ENCODE results near the gene MS4A10. TPM values are rescaled to one million over a fixed set of nuclear protein-coding genes. Genes with fewer than 3 reads are reported as not detected.

Gene MS4A10
- total RNA-seq, 3 donors from 2014 or later (not counting 1 experiment from before 2014, with no cell fraction given): not detected

DNA sequence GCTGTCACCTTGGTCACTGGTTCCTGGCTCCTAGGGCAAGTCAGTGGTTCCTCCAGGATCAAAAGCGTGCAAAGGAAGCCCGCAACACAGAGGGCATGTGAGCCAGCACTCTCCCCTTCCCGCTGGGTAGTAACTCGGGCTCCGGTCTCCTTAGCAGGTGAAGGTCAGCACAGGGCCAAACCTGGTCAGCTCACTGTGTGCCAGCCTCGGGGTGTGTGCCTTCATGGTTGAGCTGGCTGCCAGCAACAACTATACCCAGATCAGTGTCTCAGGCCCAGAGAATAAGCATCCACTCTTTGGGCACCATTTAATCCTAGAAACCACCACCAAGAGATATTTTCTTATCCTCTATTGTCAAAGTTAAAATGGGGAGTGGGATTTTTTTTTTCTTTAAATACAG is 40.7 kb downstream of the MS4A10 start:
- WGBS (ENCODE audit: insufficient coverage): 74% methylated on average over 6 of the region's 6 CpGs
- Mint-ChIP-seq H3K36me3 (no peaks in the 10 kb centered on the region), H3K27me3 (ENCODE audit: low read depth in 2 of 2) (peaks cover 0 to 7% of the 10 kb centered on the region in 2 donors), H3K27ac (no peak overlapping the region), H3K4me3 (no peak overlapping the region), H3K9me3 (no peaks in the 10 kb centered on the region), H3K4me1 (peaks cover 0 to 2% of the 10 kb centered on the region in 2 donors)
- DNase-seq (no peak), ATAC-seq (no peak)
- Histone ChIP-seq H3K27me3 (ENCODE audit: control insufficient read depth, insufficient read depth, low read length) (no peaks in the 10 kb centered on the region), H3K4me1 (ENCODE audit: control insufficient read depth, insufficient read depth, low read length) (peaks cover 3% of the 10 kb centered on the region), H3K36me3 (ENCODE audit: control insufficient read depth, insufficient read depth, low read length) (no peaks in the 10 kb centered on the region), H3K27ac (ENCODE audit: low read length) (no peak overlapping the region), H3K9me3 (ENCODE audit: control insufficient read depth, insufficient read depth, low read length) (no peaks in the 10 kb centered on the region), H3K4me3 (ENCODE audit: low read length) (no peak overlapping the region)
- TF ChIP-seq, protein P1, sequence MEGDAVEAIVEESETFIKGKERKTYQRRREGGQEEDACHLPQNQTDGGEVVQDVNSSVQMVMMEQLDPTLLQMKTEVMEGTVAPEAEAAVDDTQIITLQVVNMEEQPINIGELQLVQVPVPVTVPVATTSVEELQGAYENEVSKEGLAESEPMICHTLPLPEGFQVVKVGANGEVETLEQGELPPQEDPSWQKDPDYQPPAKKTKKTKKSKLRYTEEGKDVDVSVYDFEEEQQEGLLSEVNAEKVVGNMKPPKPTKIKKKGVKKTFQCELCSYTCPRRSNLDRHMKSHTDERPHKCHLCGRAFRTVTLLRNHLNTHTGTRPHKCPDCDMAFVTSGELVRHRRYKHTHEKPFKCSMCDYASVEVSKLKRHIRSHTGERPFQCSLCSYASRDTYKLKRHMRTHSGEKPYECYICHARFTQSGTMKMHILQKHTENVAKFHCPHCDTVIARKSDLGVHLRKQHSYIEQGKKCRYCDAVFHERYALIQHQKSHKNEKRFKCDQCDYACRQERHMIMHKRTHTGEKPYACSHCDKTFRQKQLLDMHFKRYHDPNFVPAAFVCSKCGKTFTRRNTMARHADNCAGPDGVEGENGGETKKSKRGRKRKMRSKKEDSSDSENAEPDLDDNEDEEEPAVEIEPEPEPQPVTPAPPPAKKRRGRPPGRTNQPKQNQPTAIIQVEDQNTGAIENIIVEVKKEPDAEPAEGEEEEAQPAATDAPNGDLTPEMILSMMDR (IDR thresholded peaks at IDR 0.05): no peak
- intact Hi-C loops (cut with micrococcal nuclease): no loop called here

DNA sequence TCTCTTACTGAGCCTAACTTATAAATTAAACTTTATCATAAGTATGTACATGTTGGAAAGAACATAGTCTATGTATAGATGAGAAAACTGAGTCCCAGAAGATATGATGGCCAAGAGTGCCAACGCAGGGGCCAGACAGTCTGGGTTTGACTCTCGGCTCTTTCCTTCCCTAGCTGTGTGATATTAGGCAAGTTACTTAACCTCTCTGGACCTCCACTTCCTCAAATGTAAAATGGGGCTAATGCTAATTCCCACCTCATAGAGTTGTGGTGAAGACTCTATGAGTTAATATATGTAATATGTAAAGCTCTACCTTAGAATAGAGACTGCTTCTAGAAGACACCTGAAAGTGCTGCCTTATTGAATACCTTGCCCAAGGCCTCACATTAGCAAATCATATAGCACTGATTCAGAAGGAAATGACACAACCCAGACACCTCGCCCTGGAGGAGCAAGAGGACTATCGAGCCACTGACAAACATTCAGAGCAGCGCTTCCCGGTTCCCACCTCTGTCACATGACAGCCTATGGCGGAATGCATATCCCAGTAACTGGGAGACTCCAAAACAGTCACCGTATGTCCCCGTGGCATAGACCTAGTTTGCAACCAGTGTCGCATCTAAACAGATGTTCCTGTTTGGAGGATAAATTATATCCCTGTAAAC is 45.5 kb downstream of the MS4A10 start:
- Histone ChIP-seq H3K4me1 (ENCODE audit: control insufficient read depth, insufficient read depth, low read length) (peaks cover 9% of the 10 kb centered on the region), H3K27me3 (ENCODE audit: control insufficient read depth, insufficient read depth, low read length) (no peaks in the 10 kb centered on the region), H3K27ac (ENCODE audit: low read length) (peak overlapping the region; percentile 52), H3K4me3 (ENCODE audit: low read length) (no peak overlapping the region), H3K36me3 (ENCODE audit: control insufficient read depth, insufficient read depth, low read length) (no peaks in the 10 kb centered on the region), H3K9me3 (ENCODE audit: control insufficient read depth, insufficient read depth, low read length) (no peaks in the 10 kb centered on the region)
- Mint-ChIP-seq H3K4me3 (no peak overlapping the region), H3K9me3 (no peaks in the 10 kb centered on the region), H3K27ac (peak overlapping the region in 1 of 2 donors; percentile 82), H3K36me3 (no peaks in the 10 kb centered on the region), H3K4me1 (peaks cover 0 to 5% of the 10 kb centered on the region in 2 donors), H3K27me3 (ENCODE audit: low read depth in 2 of 2) (peaks cover 0 to 13% of the 10 kb centered on the region in 2 donors)
- TF ChIP-seq, protein P1 (IDR thresholded peaks at IDR 0.05): no peak
- 20% methylated on average over 9 of the region's 10 CpGs for WGBS (ENCODE audit: insufficient coverage)
- ATAC-seq: peak; percentile 7 to 79 (median 64)
- DNase-seq: no peak
- intact Hi-C loops (cut with micrococcal nuclease): loop anchor here (1.0 kb wide), 3 partner anchors 69 to 357 kb away; no protein-coding TSS in a partner anchor

DNA sequence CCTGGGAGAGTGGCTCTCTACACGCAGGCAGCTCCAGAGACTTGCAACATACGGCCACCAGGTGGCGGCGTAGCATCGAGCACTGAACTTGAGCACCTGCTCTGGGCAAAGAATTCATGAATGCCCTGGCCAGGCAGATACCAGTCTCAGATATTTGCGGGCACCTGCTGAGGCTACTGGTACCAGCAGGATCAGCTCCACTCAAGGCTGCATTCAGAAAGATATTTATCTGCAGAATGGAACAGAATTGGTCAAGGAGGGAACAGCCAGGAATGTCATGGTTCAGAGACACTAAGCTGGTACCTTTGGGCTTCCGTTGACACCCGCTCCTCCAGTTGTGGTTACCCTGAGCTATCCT is 46.0 kb downstream of the MS4A10 start:
- WGBS (ENCODE audit: insufficient coverage): 22% methylated on average over 8 of the region's 8 CpGs
- no peak overlapping the region for H3K4me3 ChIP-seq (ENCODE audit: low read length)

More for the DNA sequence above, 46.0 kb downstream of the MS4A10 start:
- Histone ChIP-seq H3K9me3 (ENCODE audit: control insufficient read depth, insufficient read depth, low read length) (no peaks in the 10 kb centered on the region), H3K27ac (ENCODE audit: low read length) (no peak overlapping the region), H3K27me3 (ENCODE audit: control insufficient read depth, insufficient read depth, low read length) (no peaks in the 10 kb centered on the region), H3K36me3 (ENCODE audit: control insufficient read depth, insufficient read depth, low read length) (no peaks in the 10 kb centered on the region), H3K4me1 (ENCODE audit: control insufficient read depth, insufficient read depth, low read length) (peaks cover 10% of the 10 kb centered on the region)
- peak overlapping the region in 1 of 2 donors; percentile 82 for H3K27ac Mint-ChIP-seq
- H3K27me3 Mint-ChIP-seq (ENCODE audit: low read depth in 2 of 2): peaks cover 0 to 15% of the 10 kb centered on the region in 2 donors
- H3K36me3 Mint-ChIP-seq: no peaks in the 10 kb centered on the region
- DNase-seq (peak; percentile 74 to 91), ATAC-seq (peak; percentile 82 to 95 (median 95))
- H3K4me1 Mint-ChIP-seq: peaks cover 0 to 5% of the 10 kb centered on the region in 2 donors
- H3K4me3 Mint-ChIP-seq: no peak overlapping the region
- intact Hi-C loops (cut with micrococcal nuclease): loop anchor here (1.0 kb wide), 3 partner anchors 68 to 356 kb away; no protein-coding TSS in a partner anchor
- H3K9me3 Mint-ChIP-seq: no peaks in the 10 kb centered on the region
- TF ChIP-seq, protein P1 (IDR thresholded peaks at IDR 0.05): peak; percentile 96
